ENCODE results near the gene FOXP1.

DNA sequence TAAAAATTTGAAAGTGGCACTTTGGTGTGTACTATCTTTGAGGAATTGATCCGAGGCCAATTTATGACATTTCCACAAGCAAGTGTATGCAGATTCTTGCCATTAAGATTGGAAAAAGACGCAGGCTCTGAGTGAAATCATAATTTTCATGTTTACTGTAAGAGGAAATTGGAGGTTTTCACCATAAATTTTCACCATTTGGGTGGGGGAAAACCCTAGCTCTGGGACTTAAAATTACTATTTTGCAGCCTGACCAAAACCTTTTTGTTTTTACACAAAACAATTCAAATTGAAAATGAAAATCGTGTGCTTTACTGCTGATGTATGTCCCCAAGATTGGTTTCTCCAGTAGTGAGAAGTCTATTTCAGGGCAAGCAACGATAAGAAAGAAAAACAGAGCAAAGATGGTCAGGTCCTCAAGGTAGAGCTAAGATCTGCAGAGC is 282.6 kb downstream of the FOXP1 start:
- TF ChIP-seq, protein P1, sequence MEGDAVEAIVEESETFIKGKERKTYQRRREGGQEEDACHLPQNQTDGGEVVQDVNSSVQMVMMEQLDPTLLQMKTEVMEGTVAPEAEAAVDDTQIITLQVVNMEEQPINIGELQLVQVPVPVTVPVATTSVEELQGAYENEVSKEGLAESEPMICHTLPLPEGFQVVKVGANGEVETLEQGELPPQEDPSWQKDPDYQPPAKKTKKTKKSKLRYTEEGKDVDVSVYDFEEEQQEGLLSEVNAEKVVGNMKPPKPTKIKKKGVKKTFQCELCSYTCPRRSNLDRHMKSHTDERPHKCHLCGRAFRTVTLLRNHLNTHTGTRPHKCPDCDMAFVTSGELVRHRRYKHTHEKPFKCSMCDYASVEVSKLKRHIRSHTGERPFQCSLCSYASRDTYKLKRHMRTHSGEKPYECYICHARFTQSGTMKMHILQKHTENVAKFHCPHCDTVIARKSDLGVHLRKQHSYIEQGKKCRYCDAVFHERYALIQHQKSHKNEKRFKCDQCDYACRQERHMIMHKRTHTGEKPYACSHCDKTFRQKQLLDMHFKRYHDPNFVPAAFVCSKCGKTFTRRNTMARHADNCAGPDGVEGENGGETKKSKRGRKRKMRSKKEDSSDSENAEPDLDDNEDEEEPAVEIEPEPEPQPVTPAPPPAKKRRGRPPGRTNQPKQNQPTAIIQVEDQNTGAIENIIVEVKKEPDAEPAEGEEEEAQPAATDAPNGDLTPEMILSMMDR (conservative IDR thresholded peaks at IDR 0.05 in 1 of 2, IDR thresholded peaks at IDR 0.05 in 1 of 2; ENCODE audit: extremely low read depth in 1 of 2, insufficient read depth in 1 of 2, low read depth in 1 of 2, low read length in 2 of 2), result no peak
- TF ChIP-seq EZH2 (IDR thresholded peaks at IDR 0.05; ENCODE audit: borderline replicate concordance, low read length), result no peak

Measured in mammary epithelial cell (primary cell).